Heart left ventricle (tissue), 13 donors: ENCODE data around the gene PCLO.

Source experiments
- POLR2A ChIP-seq, 2 donors: fragments of 450-650 bp; IDR thresholded peaks; one replicate each; pipeline ENCODE4 v1.6.1; 2017; ENCODE audit warnings: antibody characterized with exemption in 2 of 2, mild to moderate bottlenecking in 2 of 2, moderate library complexity in 2 of 2
- TF ChIP-seq, protein P1 (sequence below), 12 donors: fragments of 200-600 bp; sonication (generic) in 4 of 12; IDR thresholded peaks; one replicate each; pipeline versions ENCODE4 v1.5.0 to v1.8.0; 2018 to 2022; ENCODE audit warnings: antibody characterized with exemption in 12 of 12, mild to moderate bottlenecking in 5 of 12
- donor health status: ischemic (EF 13 %, LVEDD 7.1; RV severe dilation, severe dysfunction).
- donor health status: DM: no; HTN: yes; CAD: no.
- donor health status: DM: no; HTN: no; CAD: no.
- donor health status: ischemic (EF 25% LVEDD 6.9; RV normal size, moderate dysfunction).
- donor health status: ischemic (EF 25% LVEDD 5.7; RV mildly dilated, moderate dysfunction).
- donor health status: ischemic (EF 35%, LVEDD 5.7; RV mildly dilated, moderate dysfunction).
- donor health status: nonischemic (EF 11% LVEDD 7.7; RV severe dilation, severe dysfunction).
- donor health status: DM: yes; HTN: yes; CAD: no.
- donor health status: PGD.
- donor health status: ischemic (EF 29% LVEDD 5.4; RV normal size, mild dysfunction).
- donor health status: nonischemic (EF 23%, LVEDD 6.1; RV moderate dilation, normal function).

- TF ChIP-seq, protein P1, sequence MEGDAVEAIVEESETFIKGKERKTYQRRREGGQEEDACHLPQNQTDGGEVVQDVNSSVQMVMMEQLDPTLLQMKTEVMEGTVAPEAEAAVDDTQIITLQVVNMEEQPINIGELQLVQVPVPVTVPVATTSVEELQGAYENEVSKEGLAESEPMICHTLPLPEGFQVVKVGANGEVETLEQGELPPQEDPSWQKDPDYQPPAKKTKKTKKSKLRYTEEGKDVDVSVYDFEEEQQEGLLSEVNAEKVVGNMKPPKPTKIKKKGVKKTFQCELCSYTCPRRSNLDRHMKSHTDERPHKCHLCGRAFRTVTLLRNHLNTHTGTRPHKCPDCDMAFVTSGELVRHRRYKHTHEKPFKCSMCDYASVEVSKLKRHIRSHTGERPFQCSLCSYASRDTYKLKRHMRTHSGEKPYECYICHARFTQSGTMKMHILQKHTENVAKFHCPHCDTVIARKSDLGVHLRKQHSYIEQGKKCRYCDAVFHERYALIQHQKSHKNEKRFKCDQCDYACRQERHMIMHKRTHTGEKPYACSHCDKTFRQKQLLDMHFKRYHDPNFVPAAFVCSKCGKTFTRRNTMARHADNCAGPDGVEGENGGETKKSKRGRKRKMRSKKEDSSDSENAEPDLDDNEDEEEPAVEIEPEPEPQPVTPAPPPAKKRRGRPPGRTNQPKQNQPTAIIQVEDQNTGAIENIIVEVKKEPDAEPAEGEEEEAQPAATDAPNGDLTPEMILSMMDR (IDR thresholded peaks at IDR 0.05), result no peak
- TF ChIP-seq POLR2A (IDR thresholded peaks at IDR 0.05), result no peak
Observed at GRCh38 chr7:82865856-82866255, 296.8 kb downstream of the PCLO start.
